ENCODE results near the gene UFD1. TPM values are rescaled to one million over a fixed set of nuclear protein-coding genes. Genes with fewer than 3 reads are reported as not detected.

UFD1 gene
- total and polyA plus RNA-seq, 2 of the 13 experiments (the other 11 are each of a cell fraction or from before 2014, with no cell fraction given), result 47.9 to 51.1 TPM

- no peak for DNase-seq (ENCODE audit: low spot score)
- no peak for FAIRE-seq
- WGBS (ENCODE audit: low lambda C conversion rate), result 97% methylated on average over 9 of the region's 9 CpGs
Observed at GRCh38 chr22:19466848-19467752, 11.9 kb downstream of the UFD1 start.

More at GRCh38 chr22:19466848-19467752, 11.9 kb downstream of the UFD1 start:
- H4K20me1 ChIP-seq (ENCODE audit: insufficient read depth, low read length), result no peaks in the 10 kb centered on the region
- intact Hi-C loops (cut with micrococcal nuclease; ENCODE audit: unreplicated experiment) (no loop called here), in situ Hi-C loops (cut with HindIII; ENCODE audit: extremely low pct_ligation_motif_present, low pct_unique_long_range_greater_than_20kb) (no loop called here)
- no peak overlapping the region for H3K27ac ChIP-seq (ENCODE audit: extremely low read length, insufficient read depth, low read length)
- H2AFZ ChIP-seq (ENCODE audit: low read length), result no peak overlapping the region
- no peaks in the 10 kb centered on the region for H3K4me1 ChIP-seq (ENCODE audit: insufficient read depth, low read length)
- H3K4me2 ChIP-seq (ENCODE audit: low read depth, low read length), result no peak overlapping the region
- CTCF ChIA-PET (ENCODE audit: low intra/inter-chr PET ratio, low total read pairs), result no interaction called here
- H3K36me3 ChIP-seq (replicated peaks in 1 of 2; ENCODE audit: control insufficient read depth in 1 of 2, insufficient read depth in 2 of 2, low read length in 2 of 2), result peaks cover 35 to 88% of the 10 kb centered on the region in 2 experiments
- no peaks in the 10 kb centered on the region for H3K9me3 ChIP-seq (ENCODE audit: low read length)
- POLR2A ChIA-PET, result no interaction called here
- TF ChIP-seq HMGXB3 (CRISPR knock-in tag; IDR thresholded peaks at IDR 0.05; ENCODE audit: borderline replicate concordance) (no peak), ZBTB34 (CRISPR knock-in tag; IDR thresholded peaks at IDR 0.05) (no peak), ZMAT3 (CRISPR knock-in tag; conservative IDR thresholded peaks at IDR 0.05) (no peak), ZNF468 (CRISPR knock-in tag; IDR thresholded peaks at IDR 0.05) (no peak), KLF9 (CRISPR knock-in tag; IDR thresholded peaks at IDR 0.05; ENCODE audit: low read depth) (no peak), CREB1 (IDR thresholded peaks at IDR 0.05) (no peak), CREB1 (CRISPR knock-in tag; IDR thresholded peaks at IDR 0.05) (no peak), BATF2 (CRISPR knock-in tag; IDR thresholded peaks at IDR 0.05) (no peak)
- BruUV-seq (replicated peaks), result no TSS peak
- no peaks in the 10 kb centered on the region for H3K27me3 ChIP-seq (ENCODE audit: control insufficient read depth in 1 of 2, insufficient read depth in 2 of 2, low read length in 2 of 2)
- H3K9ac ChIP-seq (ENCODE audit: insufficient read depth, low read depth, low read length), result no peak overlapping the region
- no peaks in the 10 kb centered on the region for H3K79me2 ChIP-seq (ENCODE audit: insufficient read depth, low read length)
- ATAC-seq, result no peak
- no peak overlapping the region for H3K4me3 ChIP-seq (replicated peaks in 1 of 3; ENCODE audit: insufficient read depth in 1 of 3, low read depth in 2 of 3, low read length in 3 of 3)

Data from HepG2 (cell line).